B cell (primary cell): ENCODE data around the gene FKBP10. TPM values are rescaled to one million over a fixed set of nuclear protein-coding genes. Genes with fewer than 3 reads are reported as not detected.

Experiments
- ATAC-seq: fragments of 200-7000 bp; cut with Tn5 transposase; one replicate; pipeline ENCODE4 v1.10.0; 2021; ENCODE audit warnings: low read depth, mild to moderate bottlenecking, moderate number of reproducible peaks, moderate library complexity
- CTCF ChIA-PET: fragments of 350-600 bp; sonication (Branson Sonifier 250); formaldehyde crosslinking; loops from one replicate; lab custom pipeline; 2021; ENCODE audit warnings: antibody characterized with exemption, inconsistent platforms; lab: Charles Lee
- POLR2A ChIA-PET: fragments of 350-600 bp; sonication (Branson Sonifier 250); formaldehyde crosslinking; loops from one replicate; lab custom pipeline; 2021; ENCODE audit warnings: antibody characterized with exemption; lab: Charles Lee
- DNase-seq: peaks from one replicate; pipeline ENCODE4 v3.0.0; 2013
- H2AFZ ChIP-seq: 2 replicates; pipeline ENCODE4 v1.6.1; 2012; ENCODE audit warnings: mild to moderate bottlenecking, low read depth, low read length; ENCODE audit not compliant: insufficient read depth, poor library complexity, severe bottlenecking
- H3K27ac ChIP-seq, 2 donors: 1 replicate in 1 of 2; 2 replicates in 1 of 2; pipeline ENCODE4 v1.5.1; 2012 to 2013; ENCODE audit warnings: low read length in 2 of 2, mild to moderate bottlenecking in 2 of 2, moderate library complexity in 1 of 2
- H3K27me3 ChIP-seq, 4 experiments: fragments of 200-600 bp in 1 of 4; sonication (generic) in 1 of 4; replicated peaks in 1 of 4; 1 replicate in 2 of 4; 2 replicates in 2 of 4; pipeline versions ENCODE4 v1.6.1 to v1.7.0; 2013 to 2016; ENCODE audit warnings: low read length in 3 of 4, mild to moderate bottlenecking in 2 of 4, mixed read lengths in 1 of 4, moderate library complexity in 1 of 4; ENCODE audit not compliant: insufficient read depth in 4 of 4, control insufficient read depth in 3 of 4; ENCODE audit errors: control extremely low read depth in 1 of 4
- H3K36me3 ChIP-seq, 2 experiments: replicated peaks in 1 of 2; 1 replicate in 1 of 2; 2 replicates in 1 of 2; pipeline versions ENCODE4 v1.6.1 to v1.7.1; 2013; ENCODE audit warnings: low read length in 1 of 2; ENCODE audit not compliant: insufficient read depth in 2 of 2, control insufficient read depth in 1 of 2; ENCODE audit errors: control extremely low read depth in 1 of 2, extremely low read depth in 1 of 2
- H3K4me1 ChIP-seq, 2 donors: fragments of 200-600 bp in 1 of 2; sonication (generic) in 1 of 2; 1 replicate in 1 of 2; 2 replicates in 1 of 2; pipeline versions ENCODE4 v1.5.1 to v1.6.1; 2013 to 2017; ENCODE audit warnings: low read length in 2 of 2; ENCODE audit not compliant: control insufficient read depth in 2 of 2, insufficient read depth in 2 of 2
- H3K4me2 ChIP-seq: replicated peaks from 2 replicates; pipeline ENCODE3; 2012; ENCODE audit warnings: mild to moderate bottlenecking, low read depth, low read length; ENCODE audit not compliant: poor library complexity, severe bottlenecking
- H3K4me3 ChIP-seq, 5 experiments: fragments of 200-600 bp in 1 of 5; sonication (generic) in 1 of 5; 1 replicate in 3 of 5; 2 replicates in 2 of 5; pipeline versions ENCODE4 v1.5.1 to v1.7.0; 2011 to 2016; ENCODE audit warnings: low read length in 4 of 5, mild to moderate bottlenecking in 4 of 5, low read depth in 2 of 5, control low read depth in 1 of 5, moderate library complexity in 1 of 5; ENCODE audit not compliant: insufficient read depth in 1 of 5; ENCODE audit errors: control extremely low read depth in 1 of 5, extremely low read depth in 1 of 5
- H3K79me2 ChIP-seq: fragments of 200-600 bp; sonication (generic); one replicate; pipeline ENCODE4 v1.6.0; 2016; ENCODE audit warnings: low read length; ENCODE audit not compliant: control insufficient read depth, insufficient read depth
- H3K9ac ChIP-seq: fragments of 200-600 bp; sonication (generic); 2 replicates; pipeline ENCODE4 v1.6.1; 2017; ENCODE audit warnings: mild to moderate bottlenecking, low read length, moderate library complexity
- H3K9me3 ChIP-seq, 3 donors: one replicate each; pipeline versions ENCODE4 v1.6.1 to v1.7.1; 2013; ENCODE audit warnings: low read length in 2 of 3; ENCODE audit not compliant: control insufficient read depth in 2 of 3, insufficient read depth in 1 of 3; ENCODE audit errors: control extremely low read depth in 1 of 3
- H4K20me1 ChIP-seq: 2 replicates; pipeline ENCODE4 v1.6.0; 2012; ENCODE audit warnings: mild to moderate bottlenecking, low read length; ENCODE audit not compliant: insufficient read depth, control insufficient read depth, poor library complexity, severe bottlenecking
- H3K27ac Mint-ChIP-seq: one replicate; pipeline ENCODE4 v1.8.0; 2021; ENCODE audit warnings: mixed read lengths
- H3K27me3 Mint-ChIP-seq: one replicate; pipeline ENCODE4 v1.8.0; 2021; ENCODE audit warnings: mixed read lengths
- H3K4me1 Mint-ChIP-seq: one replicate; pipeline ENCODE4 v1.8.0; 2021; ENCODE audit warnings: mixed read lengths
- H3K4me3 Mint-ChIP-seq: one replicate; pipeline ENCODE4 v1.8.0; 2021; ENCODE audit warnings: mixed read lengths
- H3K9me3 Mint-ChIP-seq: one replicate; pipeline ENCODE4 v1.8.0; 2022; ENCODE audit warnings: mixed read lengths; ENCODE audit not compliant: insufficient read depth
- EZH2 ChIP-seq: IDR thresholded peaks from 2 replicates; pipeline ENCODE4 v1.6.1; 2012; ENCODE audit warnings: borderline replicate concordance, low read depth, mild to moderate bottlenecking, moderate library complexity, low read length; ENCODE audit not compliant: insufficient read depth, poor library complexity, severe bottlenecking
- WGBS: methylation state at CpG from one replicate; pipeline ENCODE4 v1.1.5; 2013; ENCODE audit warnings: missing lambda C conversion rate; ENCODE audit not compliant: insufficient coverage; 5-methylcytosine and 5-hydroxymethylcytosine counted together
- intact Hi-C: fragments of 100-400 bp; cut with micrococcal nuclease; formaldehyde crosslinking; loops from one replicate; pipeline ENCODE4 v1.10.0; 2022
- polyA plus RNA-seq: library from polyadenylated mRNA; depleted of rRNA; stranded (reverse); fragments of >200 nt; gene quantifications from 2 replicates; pipeline ENCODE4 v1.2.3, GENCODE V29; 2012
- total RNA-seq, 2 donors: library from RNA; stranded (reverse); fragments of 120-200 nt in 1 of 2; gene quantifications; 1 replicate in 1 of 2; 2 replicates in 1 of 2; pipeline versions ENCODE4 v1.2.3 to v1.2.4, GENCODE V29; 2013 to 2022
- TF ChIP-seq, protein P1 (sequence below): fragments of 200-600 bp; IDR thresholded peaks from one replicate; pipeline ENCODE4 v1.8.0; 2022; ENCODE audit warnings: antibody characterized with exemption, mild to moderate bottlenecking

FKBP10 gene
- total and polyA plus RNA-seq, 2 donors (not counting 1 experiment from before 2014, with no cell fraction given) = 0.21 to 0.34 TPM

DNA sequence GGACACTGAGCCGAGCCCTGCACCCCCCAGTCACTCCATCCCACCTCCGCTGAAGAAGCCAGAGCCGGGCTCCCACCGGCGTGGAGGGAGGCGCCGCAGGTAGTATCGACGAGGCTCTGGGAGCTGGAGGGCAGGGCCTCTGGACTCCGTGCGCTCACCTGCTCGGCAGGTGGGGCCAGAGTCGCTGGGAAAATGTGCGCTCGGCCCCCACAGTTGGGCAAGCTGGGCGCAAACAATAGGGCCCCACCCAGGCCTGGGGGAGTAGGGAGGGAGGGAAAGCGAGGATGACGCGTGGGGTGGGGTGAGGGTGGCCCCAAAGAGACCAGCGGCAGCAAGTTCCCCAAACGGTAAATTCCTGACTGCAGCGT lies 27.0 kb upstream of the FKBP10 start:
- no peaks in the 10 kb centered on the region for H3K27me3 Mint-ChIP-seq
- Histone ChIP-seq H4K20me1 (peaks cover 24% of the 10 kb centered on the region), H3K9ac (peak overlapping the region; percentile 73), H3K4me1 (peaks cover 33 to 55% of the 10 kb centered on the region in 2 donors), H3K4me2 (peak overlapping the region; percentile 83), H3K9me3 (peaks cover 0 to 4% (median 0%) of the 10 kb centered on the region in 3 donors), H3K4me3 (peak overlapping the region; percentile 53 to 76 (median 68)), H3K27me3 (no peaks in the 10 kb centered on the region), H3K36me3 (no peaks in the 10 kb centered on the region), H3K79me2 (peaks cover 34% of the 10 kb centered on the region), H2AFZ (peak overlapping the region; percentile 85), H3K27ac (peak overlapping the region; percentile 64 to 72)
- POLR2A ChIA-PET = interaction anchor here (0.5 to 2.1 kb wide), 9 partner anchors 11 to 603 kb away, joined by 3 to 14 read pairs (median 3); partner anchors contain the start of genes EIF1 and STAT3
- peak overlapping the region; percentile 88 for H3K4me3 Mint-ChIP-seq
- H3K4me1 Mint-ChIP-seq = peaks cover 46% of the 10 kb centered on the region
- H3K27ac Mint-ChIP-seq = peak overlapping the region; percentile 86
- intact Hi-C loops = loop anchor here (1.0 to 5.0 kb wide), 5 partner anchors 15 to 131 kb away; partner anchors contain the start of genes ACLY, EIF1 and P3H4
- WGBS = 3% methylated on average over 22 of the region's 22 CpGs
- ATAC-seq = no peak
- DNase-seq = peak; percentile 87
- no peak for TF ChIP-seq EZH2
- TF ChIP-seq, protein P1, sequence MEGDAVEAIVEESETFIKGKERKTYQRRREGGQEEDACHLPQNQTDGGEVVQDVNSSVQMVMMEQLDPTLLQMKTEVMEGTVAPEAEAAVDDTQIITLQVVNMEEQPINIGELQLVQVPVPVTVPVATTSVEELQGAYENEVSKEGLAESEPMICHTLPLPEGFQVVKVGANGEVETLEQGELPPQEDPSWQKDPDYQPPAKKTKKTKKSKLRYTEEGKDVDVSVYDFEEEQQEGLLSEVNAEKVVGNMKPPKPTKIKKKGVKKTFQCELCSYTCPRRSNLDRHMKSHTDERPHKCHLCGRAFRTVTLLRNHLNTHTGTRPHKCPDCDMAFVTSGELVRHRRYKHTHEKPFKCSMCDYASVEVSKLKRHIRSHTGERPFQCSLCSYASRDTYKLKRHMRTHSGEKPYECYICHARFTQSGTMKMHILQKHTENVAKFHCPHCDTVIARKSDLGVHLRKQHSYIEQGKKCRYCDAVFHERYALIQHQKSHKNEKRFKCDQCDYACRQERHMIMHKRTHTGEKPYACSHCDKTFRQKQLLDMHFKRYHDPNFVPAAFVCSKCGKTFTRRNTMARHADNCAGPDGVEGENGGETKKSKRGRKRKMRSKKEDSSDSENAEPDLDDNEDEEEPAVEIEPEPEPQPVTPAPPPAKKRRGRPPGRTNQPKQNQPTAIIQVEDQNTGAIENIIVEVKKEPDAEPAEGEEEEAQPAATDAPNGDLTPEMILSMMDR = no peak
- no peaks in the 10 kb centered on the region for H3K9me3 Mint-ChIP-seq
- CTCF ChIA-PET = interaction anchor here (0.9 to 4.8 kb wide), 16 partner anchors 8 to 232 kb away, joined by 3 to 63 read pairs (median 6); partner anchors contain the start of genes DNAJC7, EIF1, FKBP10 and P3H4
